ENCODE data around the gene HMGCLL1.

The HMGCLL1 gene

GRCh38 chr6:55443238-55444134 is 135.5 kb downstream of the HMGCLL1 start:
- no peak for DNase-seq

GRCh38 chr6:55438203-55438602 is 140.8 kb downstream of the HMGCLL1 start:
- DNase-seq: no peak

GRCh38 chr6:55437141-55437540 is 141.9 kb downstream of the HMGCLL1 start:
- DNase-seq: no peak

GRCh38 chr6:55433446-55434130 is 145.4 kb downstream of the HMGCLL1 start:
- no peak for DNase-seq

GRCh38 chr6:55423933-55424332 is 155.1 kb downstream of the HMGCLL1 start:
- DNase-seq: no peak

- no peak for DNase-seq
Measured at GRCh38 chr6:55410674-55411073, 168.3 kb downstream of the HMGCLL1 start.

- no peak for DNase-seq
Measured at GRCh38 chr6:55405474-55406235, 173.3 kb downstream of the HMGCLL1 start.

- DNase-seq: no peak
Measured at GRCh38 chr6:55399351-55399750, 179.6 kb downstream of the HMGCLL1 start.

GRCh38 chr6:55397986-55398385 is 181.0 kb downstream of the HMGCLL1 start:
- no peak for DNase-seq

GRCh38 chr6:55395871-55396270 is 183.1 kb downstream of the HMGCLL1 start:
- no peak for DNase-seq

- DNase-seq: no peak
Measured at GRCh38 chr6:55388211-55388610, 190.8 kb downstream of the HMGCLL1 start.

Measured in inflammatory macrophage (primary cell).